H1 (cell line): ENCODE measurements around the gene CEMP1. TPM values are rescaled to one million over a fixed set of nuclear protein-coding genes. Genes with fewer than 3 reads are reported as not detected.

Experiments
- CTCF ChIA-PET: fragments of 300-600 bp; sonication (Branson Sonifier 250); formaldehyde crosslinking; loops from one replicate; lab custom pipeline; 2021; ENCODE audit not compliant: partially characterized antibody; lab: Charles Lee
- POLR2A ChIA-PET: fragments of 300-600 bp; sonication (Branson Sonifier 250); formaldehyde crosslinking; loops from one replicate; lab custom pipeline; 2021; ENCODE audit warnings: inconsistent platforms; ENCODE audit not compliant: partially characterized antibody; lab: Charles Lee
- DNase-seq, 2 experiments: peaks; one replicate each; pipeline versions ENCODE4 v3.0.0 to v3.0.0-alpha.2; 2010 to 2022; ENCODE audit warnings: low spot score in 2 of 2, low read depth in 1 of 2, mixed read lengths in 1 of 2
- FAIRE-seq: peaks from 2 replicates; lab custom pipeline; 2011; peaks lifted over from hg19 to GRCh38; lab: Jason Lieb, UNC
- H2AFZ ChIP-seq: 2 replicates; pipeline ENCODE4 v1.8.1; 2012; ENCODE audit warnings: low read length, inconsistent platforms
- H2AK5ac ChIP-seq: 2 replicates; pipeline ENCODE4 v1.6.1; 2013; ENCODE audit warnings: low read depth, low read length
- H2BK120ac ChIP-seq: replicated peaks from 2 replicates; pipeline ENCODE3; 2013; ENCODE audit warnings: low read depth, low read length, inconsistent platforms
- H2BK12ac ChIP-seq: 2 replicates; pipeline ENCODE4 v1.6.1; 2013; ENCODE audit warnings: low read depth, low read length
- H2BK15ac ChIP-seq: 2 replicates; pipeline ENCODE4 v1.6.1; 2013; ENCODE audit warnings: low read length
- H2BK20ac ChIP-seq: 2 replicates; pipeline ENCODE4 v1.6.1; 2013; ENCODE audit warnings: low read length
- H2BK5ac ChIP-seq: 2 replicates; pipeline ENCODE4 v1.6.1; 2013; ENCODE audit warnings: low read depth, low read length
- H3K14ac ChIP-seq: 2 replicates; pipeline ENCODE4 v1.6.1; 2013; ENCODE audit warnings: inconsistent platforms; ENCODE audit not compliant: insufficient read length
- H3K18ac ChIP-seq: 2 replicates; pipeline ENCODE4 v1.6.1; 2013; ENCODE audit warnings: low read length; ENCODE audit errors: extremely low read depth
- H3K23ac ChIP-seq: 2 replicates; pipeline ENCODE4 v1.6.1; 2013; ENCODE audit warnings: inconsistent platforms; ENCODE audit not compliant: insufficient read length
- H3K23me2 ChIP-seq: 2 replicates; pipeline ENCODE4 v1.6.1; 2013; ENCODE audit warnings: low read depth, low read length
- H3K27ac ChIP-seq: 2 replicates; pipeline ENCODE4 v1.6.1; 2011; ENCODE audit warnings: low read depth, low read length, inconsistent platforms
- H3K27me3 ChIP-seq, 4 experiments: replicated peaks in 1 of 4; 1 replicate in 1 of 4; 2 replicates in 3 of 4; pipeline versions ENCODE4 v1.6.1 to v1.8.1; 2011 to 2013; ENCODE audit warnings: low read length in 3 of 4, mild to moderate bottlenecking in 3 of 4, inconsistent platforms in 2 of 4, mixed read lengths in 2 of 4, moderate library complexity in 1 of 4; ENCODE audit not compliant: control insufficient read depth in 3 of 4, insufficient read depth in 3 of 4; ENCODE audit errors: extremely low read depth in 1 of 4
- H3K36me3 ChIP-seq, 4 experiments: 2 replicates each; pipeline versions ENCODE4 v1.6.1 to v1.8.1; 2011 to 2013; ENCODE audit warnings: mild to moderate bottlenecking in 4 of 4, low read length in 3 of 4, moderate library complexity in 2 of 4, control low read depth in 1 of 4, inconsistent platforms in 1 of 4; ENCODE audit not compliant: insufficient read depth in 4 of 4, control insufficient read depth in 2 of 4
- H3K4ac ChIP-seq: replicated peaks from 2 replicates; pipeline ENCODE3; 2013; ENCODE audit warnings: low read length, low read depth, mixed read lengths, inconsistent platforms; ENCODE audit not compliant: insufficient read length
- H3K4me1 ChIP-seq, 4 experiments: replicated peaks in 1 of 4; 1 replicate in 1 of 4; 2 replicates in 3 of 4; pipeline versions ENCODE4 v1.6.1 to v1.8.1; 2011 to 2013; ENCODE audit warnings: low read length in 3 of 4, inconsistent platforms in 2 of 4, mixed read lengths in 1 of 4; ENCODE audit not compliant: insufficient read depth in 4 of 4, control insufficient read depth in 3 of 4
- H3K4me2 ChIP-seq, 2 experiments: 2 replicates each; pipeline versions ENCODE4 v1.6.1 to v1.8.1; 2011 to 2013; ENCODE audit warnings: low read depth in 2 of 2, low read length in 2 of 2, control low read depth in 1 of 2, inconsistent platforms in 1 of 2, mild to moderate bottlenecking in 1 of 2; ENCODE audit not compliant: insufficient read depth in 1 of 2
- H3K4me3 ChIP-seq, 4 experiments: fragments of 200-600, 300-600 bp in 1 of 4; sonication (generic), shearing (Covaris generic), sonication (Bioruptor Twin) in 1 of 4; 2 replicates each; pipeline versions ENCODE4 v1.5.1 to v1.8.1; 2011 to 2016; ENCODE audit warnings: low read length in 4 of 4, low read depth in 3 of 4, control low read depth in 2 of 4, inconsistent platforms in 2 of 4, mild to moderate bottlenecking in 2 of 4, mixed read lengths in 1 of 4, moderate library complexity in 1 of 4; ENCODE audit not compliant: insufficient read depth in 2 of 4; ENCODE audit errors: extremely low read depth in 1 of 4
- H3K56ac ChIP-seq: replicated peaks from 2 replicates; pipeline ENCODE3; 2013; ENCODE audit warnings: low read depth, mild to moderate bottlenecking, mixed read lengths, low read length, inconsistent platforms; ENCODE audit not compliant: insufficient read length
- H3K79me1 ChIP-seq: 2 replicates; pipeline ENCODE4 v1.6.1; 2013; ENCODE audit warnings: low read depth, low read length, control low read depth
- H3K79me2 ChIP-seq, 2 experiments: 2 replicates each; pipeline versions ENCODE4 v1.6.1 to v1.8.1; 2012 to 2013; ENCODE audit warnings: low read length in 2 of 2, mild to moderate bottlenecking in 2 of 2, inconsistent platforms in 1 of 2; ENCODE audit not compliant: insufficient read depth in 2 of 2, control insufficient read depth in 1 of 2
- H3K9ac ChIP-seq, 4 experiments: replicated peaks in 1 of 4; 1 replicate in 1 of 4; 2 replicates in 3 of 4; pipeline versions ENCODE4 v1.6.1 to v1.8.1; 2011 to 2013; ENCODE audit warnings: low read depth in 3 of 4, low read length in 3 of 4, control low read depth in 2 of 4, mild to moderate bottlenecking in 2 of 4, moderate library complexity in 2 of 4, inconsistent platforms in 1 of 4; ENCODE audit errors: extremely low read depth in 1 of 4
- H3K9me3 ChIP-seq, 2 experiments: 2 replicates each; pipeline versions ENCODE4 v1.6.1 to v1.8.1; 2012 to 2013; ENCODE audit warnings: mild to moderate bottlenecking in 2 of 2, moderate library complexity in 2 of 2, control low read depth in 1 of 2, inconsistent platforms in 1 of 2, low read depth in 1 of 2, low read length in 1 of 2, mixed read lengths in 1 of 2; ENCODE audit not compliant: insufficient read depth in 2 of 2
- H4K20me1 ChIP-seq, 2 experiments: replicated peaks in 1 of 2; 2 replicates each; pipeline versions ENCODE3 to v1.8.1; 2011 to 2013; ENCODE audit warnings: inconsistent platforms in 2 of 2, low read length in 2 of 2, mild to moderate bottlenecking in 1 of 2; ENCODE audit not compliant: insufficient read depth in 2 of 2, control insufficient read depth in 1 of 2
- H4K5ac ChIP-seq: 2 replicates; pipeline ENCODE4 v1.6.1; 2013; ENCODE audit warnings: low read length, low read depth, mixed read lengths, inconsistent platforms; ENCODE audit not compliant: insufficient read length
- H4K8ac ChIP-seq: 2 replicates; pipeline ENCODE4 v1.8.0; 2013; ENCODE audit warnings: mild to moderate bottlenecking, moderate library complexity, low read length, inconsistent platforms; ENCODE audit not compliant: insufficient read depth; ENCODE audit errors: extremely low read depth
- H4K91ac ChIP-seq: replicated peaks from 2 replicates; pipeline ENCODE3; 2013; ENCODE audit warnings: low read length, mixed read lengths, inconsistent platforms; ENCODE audit not compliant: insufficient read length
- WGBS, 2 experiments: shearing (Covaris generic) in 1 of 2; methylation state at CpG; one replicate each; pipeline versions ENCODE4 v1.1.6 to v1.1.7; 2013 to 2015; ENCODE audit warnings: low lambda C conversion rate in 2 of 2, mixed read lengths in 2 of 2, inconsistent platforms in 1 of 2, low coverage in 1 of 2, missing lambda C conversion rate in 1 of 2; ENCODE audit not compliant: insufficient replicate concordance in 2 of 2, insufficient coverage in 1 of 2, insufficient read length in 1 of 2; ENCODE audit errors: extremely low coverage in 1 of 2, missing lambda C conversion rate in 1 of 2; 5-methylcytosine and 5-hydroxymethylcytosine counted together
- polyA plus RNA-seq, 7 experiments: library from polyadenylated mRNA; depleted of rRNA in 3 of 7; stranded (reverse) in 5 of 7; unstranded in 2 of 7; fragments of >200 nt in 5 of 7; fragments of 200-250 nt in 2 of 7; gene quantifications; 1 replicate in 5 of 7; 2 replicates in 1 of 7; 4 replicates in 1 of 7; pipeline versions ENCODE4 v1.2.1 to v1.2.3, GENCODE V29; 2011 to 2013; ENCODE audit warnings: missing spikeins in 2 of 7, mixed read lengths in 2 of 7
- total RNA-seq: library from RNA; stranded (reverse); fragmentation: NEBNext Ultra II Directional; extraction: Animal tissue kit (Norgen Biotek cat#: 25700); gene quantifications from 2 replicates; pipeline ENCODE4 v1.2.1, GENCODE V29; 2021
- TF ChIP-seq, protein P1 (sequence below): IDR thresholded peaks from 2 replicates; pipeline ENCODE4 v1.6.1; 2012; ENCODE audit warnings: inconsistent platforms
- TF ChIP-seq, protein P2 (sequence below): IDR thresholded peaks from 2 replicates; pipeline ENCODE4 v1.6.1; 2011; ENCODE audit warnings: low read length, improper control_type of control experiment

CEMP1 gene
- total and polyA plus RNA-seq, 2 of the 8 experiments (the other 6 are each of a cell fraction or from before 2014, with no cell fraction given): not detected

DNA sequence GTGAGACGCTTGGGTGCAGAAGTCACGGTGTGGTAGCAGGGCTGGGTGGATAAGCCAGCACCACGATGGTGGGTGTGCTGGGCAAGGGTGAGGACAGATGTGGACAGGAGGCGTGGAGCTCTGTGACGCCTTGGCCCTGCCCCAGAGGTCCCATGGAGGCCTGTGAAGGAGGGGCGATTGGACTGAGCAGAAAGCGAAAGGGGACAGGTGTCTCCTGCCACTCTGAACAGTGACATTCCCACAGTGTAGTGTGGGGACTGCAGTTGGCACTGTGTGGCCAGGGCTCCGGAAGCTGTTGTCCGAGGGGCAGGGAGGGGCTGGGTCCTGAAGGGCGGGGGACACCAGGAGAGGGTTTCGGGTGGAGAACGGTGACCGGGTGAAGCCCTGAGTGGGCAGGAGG, 49.0 kb downstream of the CEMP1 start:
- no peak overlapping the region for H3K27ac ChIP-seq
- no peak for DNase-seq
- H2BK15ac ChIP-seq: no peak overlapping the region
- no peak overlapping the region for H3K23ac ChIP-seq
- H2BK120ac ChIP-seq: no peak overlapping the region
- no peak overlapping the region for H3K4me2 ChIP-seq
- no peaks in the 10 kb centered on the region for H3K9me3 ChIP-seq
- H3K14ac ChIP-seq: no peak overlapping the region
- peaks cover 0 to 2% of the 10 kb centered on the region in 2 experiments; a peak in 1 of 4 replicates for H3K79me2 ChIP-seq
- no peak overlapping the region for H2BK20ac ChIP-seq
- no peak for FAIRE-seq
- H3K4me3 ChIP-seq: no peak overlapping the region
- no peaks in the 10 kb centered on the region for H3K23me2 ChIP-seq
- no peak overlapping the region; the same call in 1 of the 2 replicates for H2BK5ac ChIP-seq
- H3K56ac ChIP-seq: no peak overlapping the region
- no peak overlapping the region for H3K9ac ChIP-seq
- WGBS, 2 experiments: 85% methylated on average over 13 of the region's 13 CpGs; no CpG with 5 or more reads in 1 of the 2 experiments
- H3K4ac ChIP-seq: no peak overlapping the region
- H2BK12ac ChIP-seq: peak overlapping the region; percentile 50; the same call in 1 of the 2 replicates
- H2AK5ac ChIP-seq: no peak overlapping the region
- peaks cover 24% of the 10 kb centered on the region for H3K79me1 ChIP-seq
- no peak overlapping the region for H4K91ac ChIP-seq
- POLR2A ChIA-PET: interaction anchor here (0.6 to 2.0 kb wide), 7 partner anchors 9 to 329 kb away, joined by 3 to 6 read pairs (median 4); partner anchors contain the start of gene ECI1
- no peak overlapping the region for H4K5ac ChIP-seq
- H4K20me1 ChIP-seq: peaks cover 7% of the 10 kb centered on the region in 2 experiments
- H3K4me1 ChIP-seq: peaks cover 0 to 3% (median 0%) of the 10 kb centered on the region in 4 experiments; a peak in 1 of 7 replicates
- H4K8ac ChIP-seq: peak overlapping the region; percentile 38; the same call in 1 of the 2 replicates
- CTCF ChIA-PET: interaction anchor here (0.6 to 2.9 kb wide), 7 partner anchors 13 to 52 kb away, joined by 3 to 23 read pairs (median 5); partner anchors contain the start of gene TEDC2
- no peak overlapping the region for H3K18ac ChIP-seq
- H3K27me3 ChIP-seq: no peaks in the 10 kb centered on the region; a peak in 1 of 7 replicates
- H2AFZ ChIP-seq: no peak overlapping the region
- no peaks in the 10 kb centered on the region for H3K36me3 ChIP-seq
- TF ChIP-seq, protein P1, sequence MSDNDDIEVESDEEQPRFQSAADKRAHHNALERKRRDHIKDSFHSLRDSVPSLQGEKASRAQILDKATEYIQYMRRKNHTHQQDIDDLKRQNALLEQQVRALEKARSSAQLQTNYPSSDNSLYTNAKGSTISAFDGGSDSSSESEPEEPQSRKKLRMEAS: no peak
- TF ChIP-seq, protein P2, sequence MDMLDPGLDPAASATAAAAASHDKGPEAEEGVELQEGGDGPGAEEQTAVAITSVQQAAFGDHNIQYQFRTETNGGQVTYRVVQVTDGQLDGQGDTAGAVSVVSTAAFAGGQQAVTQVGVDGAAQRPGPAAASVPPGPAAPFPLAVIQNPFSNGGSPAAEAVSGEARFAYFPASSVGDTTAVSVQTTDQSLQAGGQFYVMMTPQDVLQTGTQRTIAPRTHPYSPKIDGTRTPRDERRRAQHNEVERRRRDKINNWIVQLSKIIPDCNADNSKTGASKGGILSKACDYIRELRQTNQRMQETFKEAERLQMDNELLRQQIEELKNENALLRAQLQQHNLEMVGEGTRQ: no peak
